ENCODE data around the gene SPAG5.
A peak's percentile ranks its signal among the peaks of the same experiment; 100 is the strongest.

Gene SPAG5, protein sequence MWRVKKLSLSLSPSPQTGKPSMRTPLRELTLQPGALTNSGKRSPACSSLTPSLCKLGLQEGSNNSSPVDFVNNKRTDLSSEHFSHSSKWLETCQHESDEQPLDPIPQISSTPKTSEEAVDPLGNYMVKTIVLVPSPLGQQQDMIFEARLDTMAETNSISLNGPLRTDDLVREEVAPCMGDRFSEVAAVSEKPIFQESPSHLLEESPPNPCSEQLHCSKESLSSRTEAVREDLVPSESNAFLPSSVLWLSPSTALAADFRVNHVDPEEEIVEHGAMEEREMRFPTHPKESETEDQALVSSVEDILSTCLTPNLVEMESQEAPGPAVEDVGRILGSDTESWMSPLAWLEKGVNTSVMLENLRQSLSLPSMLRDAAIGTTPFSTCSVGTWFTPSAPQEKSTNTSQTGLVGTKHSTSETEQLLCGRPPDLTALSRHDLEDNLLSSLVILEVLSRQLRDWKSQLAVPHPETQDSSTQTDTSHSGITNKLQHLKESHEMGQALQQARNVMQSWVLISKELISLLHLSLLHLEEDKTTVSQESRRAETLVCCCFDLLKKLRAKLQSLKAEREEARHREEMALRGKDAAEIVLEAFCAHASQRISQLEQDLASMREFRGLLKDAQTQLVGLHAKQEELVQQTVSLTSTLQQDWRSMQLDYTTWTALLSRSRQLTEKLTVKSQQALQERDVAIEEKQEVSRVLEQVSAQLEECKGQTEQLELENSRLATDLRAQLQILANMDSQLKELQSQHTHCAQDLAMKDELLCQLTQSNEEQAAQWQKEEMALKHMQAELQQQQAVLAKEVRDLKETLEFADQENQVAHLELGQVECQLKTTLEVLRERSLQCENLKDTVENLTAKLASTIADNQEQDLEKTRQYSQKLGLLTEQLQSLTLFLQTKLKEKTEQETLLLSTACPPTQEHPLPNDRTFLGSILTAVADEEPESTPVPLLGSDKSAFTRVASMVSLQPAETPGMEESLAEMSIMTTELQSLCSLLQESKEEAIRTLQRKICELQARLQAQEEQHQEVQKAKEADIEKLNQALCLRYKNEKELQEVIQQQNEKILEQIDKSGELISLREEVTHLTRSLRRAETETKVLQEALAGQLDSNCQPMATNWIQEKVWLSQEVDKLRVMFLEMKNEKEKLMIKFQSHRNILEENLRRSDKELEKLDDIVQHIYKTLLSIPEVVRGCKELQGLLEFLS

DNA sequence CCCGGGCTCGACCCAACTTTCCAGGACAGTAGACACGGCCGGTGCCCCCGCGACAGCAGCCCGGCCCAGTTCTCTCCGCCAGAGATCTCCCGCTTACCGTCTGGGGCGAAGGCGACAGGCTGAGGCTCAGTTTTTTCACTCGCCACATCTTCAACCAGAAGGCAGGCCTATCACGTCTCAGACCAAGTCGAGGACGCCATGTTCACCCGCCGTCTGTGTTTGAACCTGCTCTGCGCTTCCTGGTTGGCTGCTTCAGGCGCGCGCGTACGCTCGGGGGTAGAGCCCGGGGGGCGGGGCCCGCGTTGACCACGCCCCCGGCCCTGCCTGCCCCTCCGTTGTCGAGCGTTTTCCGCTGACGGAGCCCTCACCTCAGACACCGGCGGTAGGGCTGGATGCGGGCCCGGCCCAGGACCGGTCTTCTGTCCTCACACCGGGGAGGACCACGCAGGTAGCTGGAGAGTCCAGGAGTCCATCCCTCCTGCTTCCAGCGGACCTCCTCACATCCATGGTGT is at the start of gene SPAG5:
Gene SPAG5 (minus strand): TSS at position 227 of the 512 bp plus-strand sequence. CDS start 79 bp downstream, at position 148.
- Mint-ChIP-seq H3K27me3 (ENCODE audit: low read depth) (no peaks in the 10 kb centered on the region), H3K27ac (peak within 1 kb of the TSS; percentile 96), H3K36me3 (ENCODE audit: low read depth) (peaks cover 18% of the 10 kb centered on the region), H3K9me3 (no peaks in the 10 kb centered on the region), H3K4me3 (peak within 1 kb of the TSS; percentile 94), H3K4me1 (ENCODE audit: low read depth) (peaks cover 20% of the 10 kb centered on the region)
- peak; percentile 96 for DNase-seq (ENCODE audit: low spot score)

DNA sequence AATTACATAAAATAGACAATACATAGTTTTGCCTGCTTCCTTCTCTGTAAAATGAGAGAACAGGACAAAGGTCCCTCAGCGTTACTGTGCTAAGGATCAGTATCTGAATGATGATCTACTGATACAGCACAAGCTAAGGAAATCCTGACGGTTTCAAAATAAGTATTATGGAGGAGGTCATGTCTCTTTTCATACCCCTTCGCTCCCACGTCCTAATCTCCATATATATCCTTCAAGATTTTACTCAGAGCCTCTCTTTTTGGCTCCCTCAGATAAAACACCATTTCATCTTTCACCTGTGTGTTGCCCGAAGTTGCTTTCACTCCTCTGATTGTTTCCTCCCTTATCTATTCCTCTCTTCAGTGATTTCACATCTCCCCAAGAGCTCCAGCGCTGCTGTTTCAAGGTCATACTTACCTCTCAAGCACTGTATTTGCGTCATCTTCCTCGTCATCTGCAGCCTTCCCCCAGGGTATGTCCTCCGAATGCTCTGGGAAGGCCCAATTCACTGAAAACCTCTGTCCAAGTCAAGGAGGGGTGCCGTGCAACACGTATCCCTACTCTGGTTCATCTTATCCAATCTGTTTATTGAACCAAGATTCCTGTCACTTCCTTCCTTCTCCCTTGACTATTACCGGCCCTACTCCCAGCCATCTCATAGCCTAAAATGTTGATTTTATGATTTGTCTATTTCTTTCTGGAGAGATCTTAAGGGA is 47.4 kb upstream of the SPAG5 start:
- Mint-ChIP-seq H3K36me3 (ENCODE audit: low read depth) (peaks cover 48% of the 10 kb centered on the region), H3K27ac (peak overlapping the region; percentile 92), H3K9me3 (no peaks in the 10 kb centered on the region), H3K27me3 (ENCODE audit: low read depth) (no peaks in the 10 kb centered on the region), H3K4me3 (peak overlapping the region; percentile 91), H3K4me1 (ENCODE audit: low read depth) (peaks cover 32% of the 10 kb centered on the region)
- DNase-seq (ENCODE audit: low spot score) = no peak

DNA sequence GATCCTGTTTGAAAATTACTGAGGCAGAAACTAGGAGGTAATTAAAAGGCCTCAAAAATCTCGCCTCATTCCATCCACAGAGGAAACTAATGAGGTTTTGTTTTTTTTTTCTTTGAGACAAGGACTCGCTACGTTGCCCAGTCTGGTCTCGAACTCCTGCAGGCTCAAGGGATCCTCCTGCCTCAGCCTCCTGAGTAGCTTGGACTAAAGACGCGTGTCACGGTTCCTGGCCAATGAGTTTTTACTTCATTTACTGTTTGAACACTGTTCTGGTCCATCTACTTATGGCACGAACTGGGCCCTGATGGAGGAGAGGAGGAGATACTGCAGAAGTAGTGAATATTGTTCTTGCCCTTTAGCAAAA is 46.7 kb upstream of the SPAG5 start:
- DNase-seq (ENCODE audit: low spot score) = no peak
- peak overlapping the region; percentile 91 for H3K4me3 Mint-ChIP-seq
- H3K9me3 Mint-ChIP-seq = no peaks in the 10 kb centered on the region
- peaks cover 53% of the 10 kb centered on the region for H3K36me3 Mint-ChIP-seq (ENCODE audit: low read depth)
- peak overlapping the region; percentile 92 for H3K27ac Mint-ChIP-seq
- no peaks in the 10 kb centered on the region for H3K27me3 Mint-ChIP-seq (ENCODE audit: low read depth)
- H3K4me1 Mint-ChIP-seq (ENCODE audit: low read depth) = peaks cover 33% of the 10 kb centered on the region

DNA sequence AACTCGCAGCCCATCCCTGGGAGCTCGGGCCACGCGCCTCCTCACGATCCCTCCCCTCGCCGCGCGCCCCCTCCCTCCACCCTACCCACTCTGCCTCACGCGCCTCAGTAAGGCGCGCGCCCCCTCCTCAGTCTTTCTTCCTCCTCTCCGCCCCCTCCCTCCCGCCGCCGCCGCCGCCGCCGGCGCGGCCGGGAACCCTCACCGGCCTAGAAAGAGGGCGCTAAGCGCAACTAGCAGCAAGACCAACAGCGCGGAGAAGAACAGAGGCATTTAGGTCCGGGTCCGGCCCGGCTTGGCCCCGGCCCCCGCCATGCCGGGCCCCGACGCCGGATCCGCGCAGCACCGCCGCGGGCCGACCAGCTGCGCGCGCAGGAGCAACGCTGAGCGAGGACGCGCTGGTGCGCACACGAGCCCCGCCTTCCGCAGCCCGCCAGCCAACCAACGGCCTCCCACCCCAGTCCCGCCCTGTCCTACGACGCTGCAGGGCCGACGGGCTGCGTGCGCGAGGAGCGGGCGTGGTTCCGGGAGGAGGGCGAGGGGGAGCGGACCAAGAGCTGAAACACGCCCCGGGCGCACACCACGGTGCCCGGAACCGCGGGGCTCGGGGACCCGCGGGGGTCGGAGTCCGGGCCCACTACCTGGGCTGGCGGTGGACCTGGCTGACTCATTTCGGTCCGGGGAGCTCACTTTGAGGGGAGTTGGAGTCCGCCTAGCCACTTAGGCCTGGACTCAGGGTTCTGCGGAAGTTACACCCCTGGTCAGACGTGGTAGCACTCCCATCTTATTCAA is 46.2 kb upstream of the SPAG5 start, which contains the start of gene BLTP2:
Gene BLTP2 (minus strand): TSS at position 372 of the 789 bp plus-strand sequence. CDS start 102 bp downstream, at position 270.
- Mint-ChIP-seq H3K27ac (peak within 1 kb of the TSS; percentile 92), H3K4me1 (ENCODE audit: low read depth) (peaks cover 36% of the 10 kb centered on the region), H3K9me3 (no peaks in the 10 kb centered on the region), H3K27me3 (ENCODE audit: low read depth) (no peaks in the 10 kb centered on the region), H3K36me3 (ENCODE audit: low read depth) (peaks cover 57% of the 10 kb centered on the region), H3K4me3 (peak within 1 kb of the TSS; percentile 91)
- peak; percentile 94 for DNase-seq (ENCODE audit: low spot score)

DNA sequence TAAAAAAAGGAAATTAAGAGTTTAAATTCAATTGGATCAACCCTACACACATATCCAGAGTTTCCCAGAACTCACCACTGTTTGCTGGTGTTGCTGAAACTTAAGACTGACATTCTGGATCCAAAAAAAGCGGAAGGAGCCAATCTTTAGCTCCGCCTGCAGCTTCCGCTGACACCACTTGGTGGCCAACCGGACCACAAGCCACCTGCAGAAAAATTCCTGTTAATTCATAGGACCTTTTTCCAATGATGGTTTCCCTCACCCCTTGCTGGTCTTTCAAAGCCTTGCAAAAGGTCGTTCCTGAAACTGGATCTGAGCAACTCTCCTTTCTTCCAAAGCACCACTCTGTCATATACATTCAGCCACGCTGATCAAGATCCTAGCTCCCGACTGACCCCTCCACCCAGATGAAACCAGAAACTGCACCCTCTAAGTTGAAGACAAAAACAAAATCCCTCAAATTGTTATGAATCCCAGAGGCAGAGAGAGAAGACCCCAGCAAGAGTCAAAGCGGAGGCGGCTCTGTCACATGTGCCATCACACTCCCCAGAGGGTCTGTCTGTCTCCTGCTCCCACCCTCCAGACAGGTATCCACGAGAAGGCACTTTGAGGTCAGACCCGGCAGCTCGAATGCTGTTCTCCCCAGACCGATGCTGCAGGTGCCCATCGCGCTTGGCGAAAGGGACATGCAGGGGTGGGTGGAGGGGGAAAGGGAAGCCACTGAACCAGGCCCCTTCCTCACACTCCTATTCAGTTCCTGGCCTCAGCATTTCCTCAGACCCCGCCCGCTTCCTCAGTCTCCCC is 45.4 kb upstream of the SPAG5 start:
- Mint-ChIP-seq H3K9me3 (no peaks in the 10 kb centered on the region), H3K27ac (peak overlapping the region; percentile 88), H3K27me3 (ENCODE audit: low read depth) (no peaks in the 10 kb centered on the region), H3K4me1 (ENCODE audit: low read depth) (peaks cover 36% of the 10 kb centered on the region), H3K36me3 (ENCODE audit: low read depth) (peaks cover 63% of the 10 kb centered on the region), H3K4me3 (peak overlapping the region; percentile 91)
- peak; percentile 38 for DNase-seq (ENCODE audit: low spot score)

DNA sequence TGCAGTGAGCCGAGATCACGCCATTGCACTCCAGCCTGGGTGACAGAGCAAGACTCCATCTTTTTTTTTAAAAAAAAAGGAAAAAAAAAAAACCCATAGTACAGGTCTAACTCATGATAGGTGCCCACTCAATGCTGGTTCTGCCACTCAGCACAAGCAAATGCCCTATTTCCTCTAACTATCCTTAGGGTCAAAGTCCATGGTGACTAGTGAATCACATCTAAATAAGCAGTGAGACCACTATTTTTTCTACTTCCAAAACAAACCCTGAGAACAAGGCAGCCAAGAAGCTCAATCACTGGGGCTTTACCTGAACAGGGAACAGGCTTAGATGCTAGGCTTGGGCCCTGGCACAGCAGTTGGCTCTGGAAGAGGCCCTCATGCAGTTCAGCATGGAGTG is 42.8 kb upstream of the SPAG5 start:
- Mint-ChIP-seq H3K27me3 (ENCODE audit: low read depth) (no peaks in the 10 kb centered on the region), H3K36me3 (ENCODE audit: low read depth) (peaks cover 72% of the 10 kb centered on the region), H3K9me3 (no peaks in the 10 kb centered on the region), H3K27ac (no peak overlapping the region), H3K4me3 (no peak overlapping the region), H3K4me1 (ENCODE audit: low read depth) (peaks cover 31% of the 10 kb centered on the region)
- no peak for DNase-seq (ENCODE audit: low spot score)

DNA sequence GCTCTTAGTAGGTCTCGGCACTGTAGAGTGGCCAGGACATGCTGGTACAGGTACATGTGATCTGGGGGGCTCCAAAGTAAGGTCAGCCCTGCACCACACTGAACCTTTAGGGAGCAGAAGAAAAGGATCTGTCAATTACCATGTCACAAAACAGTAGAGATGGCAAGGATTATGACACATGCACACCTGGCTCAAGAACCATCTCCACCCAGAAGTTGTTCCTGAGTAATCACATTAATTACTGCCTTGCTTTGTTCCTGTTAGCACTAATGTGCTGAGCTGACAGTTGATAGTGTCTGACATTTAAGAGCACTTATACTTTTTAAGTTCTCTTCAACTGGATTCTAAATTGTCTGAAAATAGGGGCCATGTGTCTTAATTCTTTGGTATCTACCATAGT is 36.7 kb upstream of the SPAG5 start:
- Mint-ChIP-seq H3K27ac (no peak overlapping the region), H3K4me3 (no peak overlapping the region), H3K27me3 (ENCODE audit: low read depth) (no peaks in the 10 kb centered on the region), H3K4me1 (ENCODE audit: low read depth) (peaks cover 7% of the 10 kb centered on the region), H3K9me3 (no peaks in the 10 kb centered on the region), H3K36me3 (ENCODE audit: low read depth) (peaks cover 88% of the 10 kb centered on the region)
- DNase-seq (ENCODE audit: low spot score) = no peak

DNA sequence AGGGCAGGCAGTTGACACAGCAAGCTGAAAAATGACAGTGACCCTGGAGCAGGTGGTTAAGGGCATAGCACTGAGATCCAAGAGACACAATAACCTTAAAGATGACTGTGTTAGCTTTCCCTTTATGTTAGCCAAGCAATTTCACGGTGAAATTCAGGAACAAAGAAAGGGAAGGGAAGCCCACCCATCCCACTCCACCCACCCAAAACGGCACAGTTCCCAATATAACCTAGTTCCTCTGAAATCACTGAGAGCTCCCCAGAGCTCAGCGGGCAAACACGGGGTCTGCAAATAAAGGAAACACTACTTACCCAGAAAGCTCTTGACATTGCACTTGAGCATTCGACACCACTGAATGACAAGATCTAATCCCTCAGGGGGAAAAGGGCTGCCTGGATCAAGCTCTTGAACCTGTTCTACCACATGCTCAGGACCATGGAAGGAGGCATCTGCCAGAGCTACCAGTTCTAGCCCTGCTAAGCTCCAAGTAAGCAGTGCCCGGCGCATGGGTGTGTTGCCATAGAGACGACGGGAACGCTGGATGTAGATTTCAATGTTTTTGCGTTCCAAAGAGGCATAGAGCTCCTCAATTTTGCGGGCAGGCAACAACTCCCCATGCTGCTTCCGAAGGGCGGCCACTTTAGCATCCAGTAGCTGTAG is 35.5 kb upstream of the SPAG5 start:
- no peak for DNase-seq (ENCODE audit: low spot score)
- Mint-ChIP-seq H3K27me3 (ENCODE audit: low read depth) (no peaks in the 10 kb centered on the region), H3K4me3 (no peak overlapping the region), H3K4me1 (ENCODE audit: low read depth) (peaks cover 4% of the 10 kb centered on the region), H3K9me3 (no peaks in the 10 kb centered on the region), H3K27ac (no peak overlapping the region), H3K36me3 (ENCODE audit: low read depth) (peaks cover 80% of the 10 kb centered on the region)

DNA sequence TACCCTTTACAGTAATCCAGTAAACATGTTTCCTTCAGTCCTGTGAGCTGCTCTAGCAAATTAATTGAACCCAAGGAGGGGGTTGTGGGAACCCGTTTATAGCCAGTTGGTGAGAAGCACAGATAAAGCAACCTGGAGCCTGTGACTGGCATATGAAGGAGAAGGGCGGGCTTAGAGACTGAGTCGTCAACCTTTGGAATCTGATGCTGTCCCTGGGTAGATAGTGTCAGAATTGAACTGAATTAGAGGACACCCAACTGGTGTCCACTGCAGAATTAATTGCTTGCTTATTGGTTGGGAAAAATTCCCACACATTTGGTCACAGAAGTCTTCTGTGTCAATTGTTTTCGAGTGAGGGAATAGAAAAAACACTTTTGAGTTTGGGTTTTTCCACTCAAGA is 28.0 kb upstream of the SPAG5 start:
- Mint-ChIP-seq H3K36me3 (ENCODE audit: low read depth) (peaks cover 53% of the 10 kb centered on the region), H3K27me3 (ENCODE audit: low read depth) (no peaks in the 10 kb centered on the region), H3K9me3 (no peaks in the 10 kb centered on the region), H3K27ac (no peak overlapping the region), H3K4me1 (ENCODE audit: low read depth) (peaks cover 2% of the 10 kb centered on the region), H3K4me3 (no peak overlapping the region)
- DNase-seq (ENCODE audit: low spot score) = no peak

DNA sequence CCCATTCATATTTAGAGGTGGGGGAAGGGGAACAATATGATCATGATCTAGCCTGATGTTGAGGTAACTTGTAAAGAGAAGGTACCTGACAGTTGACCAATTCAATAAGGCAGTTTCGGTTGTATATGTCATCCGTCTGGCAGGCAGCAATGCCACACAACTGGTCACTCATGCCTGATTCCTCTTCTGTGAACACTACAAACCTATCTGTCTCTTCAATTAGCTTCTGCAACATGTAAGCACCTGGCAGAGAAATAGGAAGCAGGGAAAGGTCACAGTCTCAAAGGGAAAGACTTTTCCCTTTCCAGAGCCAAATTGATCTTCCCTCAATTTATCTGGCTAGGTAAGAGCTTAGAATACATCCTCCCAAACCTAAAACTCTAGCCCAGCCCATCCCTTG is 25.3 kb upstream of the SPAG5 start:
- Mint-ChIP-seq H3K4me1 (ENCODE audit: low read depth) (peaks cover 2% of the 10 kb centered on the region), H3K4me3 (no peak overlapping the region), H3K36me3 (ENCODE audit: low read depth) (peaks cover 63% of the 10 kb centered on the region), H3K27ac (no peak overlapping the region), H3K27me3 (ENCODE audit: low read depth) (no peaks in the 10 kb centered on the region), H3K9me3 (no peaks in the 10 kb centered on the region)
- DNase-seq (ENCODE audit: low spot score) = no peak

DNA sequence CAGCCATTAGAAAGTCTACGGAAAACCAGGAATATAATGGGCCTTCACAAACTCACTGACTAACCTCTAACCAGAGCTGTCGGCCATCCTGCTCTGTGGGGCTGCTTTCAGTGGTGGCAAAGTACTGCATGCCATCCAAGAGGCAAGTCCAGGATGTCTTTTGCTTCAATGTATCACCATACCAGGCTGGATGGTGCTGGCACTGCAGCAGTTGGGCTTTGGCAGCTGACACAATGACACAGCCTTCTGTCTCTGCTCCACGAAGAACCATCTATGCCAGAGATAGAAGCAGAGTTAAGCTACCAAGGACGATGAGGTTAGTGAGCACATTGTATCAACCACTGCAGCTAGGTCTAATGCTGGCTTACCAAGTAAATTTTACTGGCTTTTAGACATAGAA is 24.9 kb upstream of the SPAG5 start:
- H3K9me3 Mint-ChIP-seq = no peaks in the 10 kb centered on the region
- DNase-seq (ENCODE audit: low spot score) = no peak
- H3K27me3 Mint-ChIP-seq (ENCODE audit: low read depth) = no peaks in the 10 kb centered on the region
- H3K4me1 Mint-ChIP-seq (ENCODE audit: low read depth) = peaks cover 2% of the 10 kb centered on the region
- no peak overlapping the region for H3K27ac Mint-ChIP-seq
- peaks cover 68% of the 10 kb centered on the region for H3K36me3 Mint-ChIP-seq (ENCODE audit: low read depth)
- no peak overlapping the region for H3K4me3 Mint-ChIP-seq

All from T-helper 2 cell treated with Interferon-gamma antibody and Interleukin-4, amounts not matched to agents 5 μg/mL and 100 μg/mL, for 36 hours (primary cell).